ENCODE data around the gene ZFHX2. TPM values are rescaled to one million over a fixed set of nuclear protein-coding genes. Genes with fewer than 3 reads are reported as not detected.
"Not testable (repeated sequence)": the region's sequence is repeated elsewhere in the genome, so short reads cannot be mapped to it uniquely, and the experiment has no call there.

ZFHX2 gene
- total RNA-seq, 1 donor from 2014 or later, result 11.1 TPM

DNA sequence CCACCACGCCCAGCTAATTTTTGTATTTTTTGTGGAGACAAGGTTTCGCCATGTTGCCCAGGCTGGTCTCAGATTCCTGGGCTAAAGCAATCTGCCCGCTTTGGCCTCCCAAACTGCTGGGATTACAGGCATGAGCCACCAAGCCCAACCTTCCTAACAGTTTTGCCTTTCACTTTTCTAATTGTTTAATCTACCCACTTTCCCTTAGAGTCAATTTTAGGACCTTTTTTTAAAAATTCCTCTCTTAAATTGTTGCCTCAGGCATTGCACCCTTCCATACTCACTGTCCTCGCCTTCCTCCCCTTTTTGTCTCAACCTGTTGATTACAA, 11.5 kb downstream of the ZFHX2 start:
- no peak overlapping the region for H3K4me3 Mint-ChIP-seq
- no peak for DNase-seq (ENCODE audit: extremely low spot score, unreplicated experiment)
- no peaks in the 10 kb centered on the region for H3K9me3 Mint-ChIP-seq
- TF ChIP-seq, protein P1, sequence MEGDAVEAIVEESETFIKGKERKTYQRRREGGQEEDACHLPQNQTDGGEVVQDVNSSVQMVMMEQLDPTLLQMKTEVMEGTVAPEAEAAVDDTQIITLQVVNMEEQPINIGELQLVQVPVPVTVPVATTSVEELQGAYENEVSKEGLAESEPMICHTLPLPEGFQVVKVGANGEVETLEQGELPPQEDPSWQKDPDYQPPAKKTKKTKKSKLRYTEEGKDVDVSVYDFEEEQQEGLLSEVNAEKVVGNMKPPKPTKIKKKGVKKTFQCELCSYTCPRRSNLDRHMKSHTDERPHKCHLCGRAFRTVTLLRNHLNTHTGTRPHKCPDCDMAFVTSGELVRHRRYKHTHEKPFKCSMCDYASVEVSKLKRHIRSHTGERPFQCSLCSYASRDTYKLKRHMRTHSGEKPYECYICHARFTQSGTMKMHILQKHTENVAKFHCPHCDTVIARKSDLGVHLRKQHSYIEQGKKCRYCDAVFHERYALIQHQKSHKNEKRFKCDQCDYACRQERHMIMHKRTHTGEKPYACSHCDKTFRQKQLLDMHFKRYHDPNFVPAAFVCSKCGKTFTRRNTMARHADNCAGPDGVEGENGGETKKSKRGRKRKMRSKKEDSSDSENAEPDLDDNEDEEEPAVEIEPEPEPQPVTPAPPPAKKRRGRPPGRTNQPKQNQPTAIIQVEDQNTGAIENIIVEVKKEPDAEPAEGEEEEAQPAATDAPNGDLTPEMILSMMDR (conservative IDR thresholded peaks at IDR 0.05), result no peak
- no peak overlapping the region for H3K27ac Mint-ChIP-seq
- no peaks in the 10 kb centered on the region for H3K27me3 Mint-ChIP-seq
- peaks cover 9% of the 10 kb centered on the region for H3K36me3 Mint-ChIP-seq
- H3K4me1 Mint-ChIP-seq (ENCODE audit: unreplicated experiment), result peaks cover 26% of the 10 kb centered on the region

DNA sequence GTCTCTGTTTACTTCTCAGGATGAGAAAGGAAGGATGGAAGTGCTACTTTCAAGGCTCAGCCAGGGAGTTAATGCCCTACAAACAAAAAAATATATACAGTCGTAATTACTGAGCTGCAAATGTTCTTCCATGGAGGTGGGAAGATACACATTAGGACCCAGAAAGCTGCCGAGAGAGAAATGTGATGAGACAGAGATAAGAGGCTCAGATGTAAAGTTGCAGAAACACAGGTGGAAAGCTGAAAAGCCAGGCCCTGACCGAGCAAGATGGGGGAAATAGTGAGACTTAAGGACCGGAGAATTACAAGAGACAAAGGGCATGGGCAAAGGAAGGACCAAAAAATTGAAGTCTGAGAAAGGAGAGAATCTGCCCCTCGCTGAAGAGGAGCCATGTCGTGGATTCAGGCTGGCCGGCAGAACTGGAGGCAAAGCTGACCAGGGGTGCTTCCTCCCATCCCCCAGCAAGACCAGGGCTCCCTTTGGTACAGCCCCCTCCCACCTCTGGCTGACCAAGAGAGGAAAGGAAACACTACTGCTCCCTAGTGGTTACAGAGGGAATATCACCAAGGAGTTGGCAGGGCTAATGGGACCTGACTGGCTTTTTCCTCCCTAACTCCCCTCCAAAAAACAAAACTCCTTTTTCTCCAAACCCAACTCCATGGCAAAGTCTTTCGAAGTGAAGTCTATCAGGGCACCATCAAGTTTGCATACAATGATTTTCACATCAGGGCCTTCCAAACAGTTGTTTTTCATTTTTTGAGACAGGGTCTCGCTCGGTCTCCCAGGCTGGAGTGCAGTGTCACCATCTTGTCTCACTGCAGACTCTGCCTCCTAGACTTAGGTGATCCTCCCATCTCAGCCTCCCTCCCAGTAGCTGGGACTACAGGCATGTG, 12.1 kb downstream of the ZFHX2 start:
- Mint-ChIP-seq H3K27me3 (no peaks in the 10 kb centered on the region), H3K36me3 (peaks cover 9% of the 10 kb centered on the region), H3K4me1 (ENCODE audit: unreplicated experiment) (peaks cover 19% of the 10 kb centered on the region), H3K4me3 (no peak overlapping the region), H3K27ac (peak overlapping the region; percentile 32), H3K9me3 (no peaks in the 10 kb centered on the region)
- TF ChIP-seq, protein P1 (conservative IDR thresholded peaks at IDR 0.05), result peak; percentile 86
- DNase-seq (ENCODE audit: extremely low spot score, unreplicated experiment), result no peak

DNA sequence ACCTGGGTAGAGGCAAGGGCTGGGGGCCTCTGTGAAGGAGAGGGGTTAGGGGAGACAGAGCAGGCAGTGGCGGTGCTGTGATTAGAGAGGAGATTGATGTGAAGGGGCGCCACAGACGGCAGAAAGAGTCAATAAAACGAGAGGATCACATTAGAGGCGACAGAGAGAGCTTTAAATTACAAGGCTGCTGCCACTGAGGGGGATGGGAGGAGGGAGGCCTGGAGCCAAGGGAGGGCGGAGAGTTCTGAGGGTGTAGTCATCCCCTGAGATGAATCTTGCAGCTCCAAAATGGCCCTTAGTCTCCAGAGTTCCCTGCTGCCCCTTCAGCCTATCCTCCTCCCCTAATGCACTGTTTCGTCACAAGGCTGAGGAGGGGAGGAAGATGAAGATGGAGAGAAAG, 12.8 kb downstream of the ZFHX2 start:
- H3K27me3 Mint-ChIP-seq, result no peaks in the 10 kb centered on the region
- no peak overlapping the region for H3K4me3 Mint-ChIP-seq
- H3K9me3 Mint-ChIP-seq, result no peaks in the 10 kb centered on the region
- DNase-seq (ENCODE audit: extremely low spot score, unreplicated experiment), result no peak
- H3K27ac Mint-ChIP-seq, result no peak overlapping the region
- H3K36me3 Mint-ChIP-seq, result peaks cover 9% of the 10 kb centered on the region
- TF ChIP-seq, protein P1 (conservative IDR thresholded peaks at IDR 0.05), result no peak
- H3K4me1 Mint-ChIP-seq (ENCODE audit: unreplicated experiment), result peaks cover 17% of the 10 kb centered on the region

DNA sequence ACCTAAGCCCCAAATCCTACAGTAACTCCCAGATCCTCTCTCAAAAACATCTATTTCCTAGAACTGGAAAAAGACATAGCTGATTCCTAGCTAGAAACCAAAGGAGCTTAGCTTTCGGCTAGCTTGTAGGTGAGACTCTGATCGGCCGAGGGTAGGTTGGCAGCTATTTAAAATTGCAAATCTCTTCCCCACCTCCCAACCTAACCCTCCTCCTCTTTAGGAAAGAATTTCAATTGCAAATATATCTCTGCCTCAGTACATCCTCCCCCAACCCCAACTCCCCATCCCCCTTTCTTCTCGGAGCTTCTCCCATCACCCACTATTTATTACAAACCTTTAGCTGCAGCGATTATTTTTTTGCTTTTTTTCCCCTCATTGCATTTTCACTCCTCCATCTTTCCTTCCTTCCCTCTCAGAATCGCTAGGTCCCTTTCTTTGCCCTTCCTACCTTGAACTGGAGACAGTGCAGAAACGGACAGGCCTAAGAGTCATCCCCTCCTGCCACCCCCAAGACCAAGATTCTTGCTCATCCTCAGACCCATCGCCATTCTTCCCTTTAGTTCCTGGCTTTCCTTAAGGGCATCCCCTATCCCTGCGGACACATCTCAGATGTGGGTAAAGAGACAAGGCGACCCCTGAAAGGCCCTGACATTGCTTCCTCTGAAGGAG, 13.4 kb downstream of the ZFHX2 start:
- H3K9me3 Mint-ChIP-seq, result no peaks in the 10 kb centered on the region
- H3K27ac Mint-ChIP-seq, result no peak overlapping the region
- H3K27me3 Mint-ChIP-seq, result no peaks in the 10 kb centered on the region
- H3K4me3 Mint-ChIP-seq, result no peak overlapping the region
- TF ChIP-seq, protein P1 (conservative IDR thresholded peaks at IDR 0.05), result no peak
- no peak for DNase-seq (ENCODE audit: extremely low spot score, unreplicated experiment)
- peaks cover 17% of the 10 kb centered on the region for H3K4me1 Mint-ChIP-seq (ENCODE audit: unreplicated experiment)
- peaks cover 6% of the 10 kb centered on the region for H3K36me3 Mint-ChIP-seq

DNA sequence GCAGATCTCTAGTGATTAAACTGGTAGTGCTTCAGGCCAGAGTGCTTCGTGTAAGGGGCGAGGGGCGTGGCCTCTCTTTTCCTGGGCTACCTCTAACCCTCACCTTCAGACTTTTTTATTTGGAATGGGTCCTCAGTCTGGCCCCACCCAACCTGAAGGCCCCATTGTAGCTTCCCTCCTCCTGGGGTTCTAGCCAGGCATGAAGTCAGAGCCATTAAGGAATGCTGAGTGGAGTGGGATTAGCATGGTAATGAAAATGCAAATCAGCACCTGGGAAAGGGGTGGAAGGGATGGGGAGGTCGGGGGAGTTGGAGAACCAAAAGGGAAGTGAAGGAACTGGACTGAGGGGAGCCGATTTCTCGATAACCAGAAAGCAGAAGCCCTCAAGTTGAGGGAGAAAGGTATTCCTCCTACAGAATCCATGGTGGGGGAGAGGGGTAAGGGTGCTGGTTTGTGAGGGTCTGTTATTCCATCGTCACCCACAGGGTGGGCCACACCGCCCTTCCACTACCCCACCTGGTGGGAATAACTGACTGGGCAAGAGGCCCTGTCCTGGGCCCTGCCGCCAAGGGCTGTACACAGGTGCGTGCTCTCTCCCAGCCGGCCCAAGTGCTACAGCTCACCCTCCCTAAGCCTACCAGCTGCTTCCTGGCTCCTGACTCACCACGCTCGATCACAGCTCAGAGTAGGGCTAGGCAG, 14.1 kb downstream of the ZFHX2 start:
- H3K9me3 Mint-ChIP-seq, result no peaks in the 10 kb centered on the region
- TF ChIP-seq, protein P1 (conservative IDR thresholded peaks at IDR 0.05), result no peak
- no peak overlapping the region for H3K4me3 Mint-ChIP-seq
- no peak overlapping the region for H3K27ac Mint-ChIP-seq
- peaks cover 5% of the 10 kb centered on the region for H3K36me3 Mint-ChIP-seq
- H3K27me3 Mint-ChIP-seq, result no peaks in the 10 kb centered on the region
- H3K4me1 Mint-ChIP-seq (ENCODE audit: unreplicated experiment), result peaks cover 17% of the 10 kb centered on the region
- DNase-seq (ENCODE audit: extremely low spot score, unreplicated experiment), result no peak

DNA sequence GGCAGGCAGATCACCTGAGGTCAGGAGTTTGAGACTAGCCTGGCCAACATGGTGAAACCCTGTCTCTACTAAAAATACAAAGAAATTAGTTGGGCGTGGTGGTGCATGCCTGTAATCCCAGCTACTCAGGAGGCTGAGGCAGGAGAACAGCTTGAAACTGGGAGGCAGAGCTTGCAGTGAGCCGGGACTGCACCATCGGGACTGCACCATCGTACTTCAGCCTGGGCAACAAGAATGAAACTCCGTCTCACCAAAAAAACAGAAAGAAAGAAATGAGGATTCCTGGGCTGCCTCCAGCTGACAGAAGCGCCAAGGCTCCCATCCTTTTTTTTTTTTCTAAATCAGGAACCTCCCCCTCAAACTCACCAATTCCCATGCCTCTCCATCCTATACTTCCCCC, 14.7 kb downstream of the ZFHX2 start:
- not testable (repeated sequence) for H3K4me3 Mint-ChIP-seq; H3K27ac Mint-ChIP-seq; H3K27me3 Mint-ChIP-seq; DNase-seq (ENCODE audit: extremely low spot score, unreplicated experiment); H3K9me3 Mint-ChIP-seq; H3K36me3 Mint-ChIP-seq
- H3K4me1 Mint-ChIP-seq (ENCODE audit: unreplicated experiment), result peaks cover 17% of the 10 kb centered on the region
